PC-3 (cell line): ENCODE results near the gene DCLK1. TPM values are rescaled to one million over a fixed set of nuclear protein-coding genes. Genes with fewer than 3 reads are reported as not detected.

Experiments
- ATAC-seq: fragments of 200-7000 bp; cut with Tn5 transposase; 2 replicates; pipeline ENCODE4 v1.9.1; 2020; ENCODE audit warnings: mild to moderate bottlenecking, moderate library complexity
- BruUV-seq: library from RNA; stranded (reverse); fragments of 400-500 nt; replicated peaks from 2 replicates; lab custom pipeline; 2021; lab: Mats Ljungman, UMichigan
- CTCF ChIA-PET: fragments of 300-600 bp; sonication (Branson Sonifier 250); formaldehyde crosslinking; loops from one replicate; lab custom pipeline; 2022; ENCODE audit warnings: antibody characterized with exemption; lab: Charles Lee
- POLR2A ChIA-PET: fragments of 300-600 bp; sonication (Branson Sonifier 250); formaldehyde crosslinking; loops from one replicate; lab custom pipeline; 2022; ENCODE audit warnings: antibody characterized with exemption; ENCODE audit not compliant: unreplicated experiment; lab: Charles Lee
- DNase-seq: peaks from one replicate; pipeline ENCODE4 v3.0.0-alpha.2; 2015
- H2AFZ ChIP-seq: fragments of 300-600 bp; sonication (generic); 2 replicates; pipeline ENCODE4 v1.6.0; 2016; ENCODE audit warnings: antibody characterized with exemption, low read length
- H3F3A ChIP-seq: fragments of 300-600 bp; sonication (generic); one replicate; pipeline ENCODE4 v1.6.0; 2017; ENCODE audit warnings: antibody characterized with exemption, low read length, control low read depth, mild to moderate bottlenecking; ENCODE audit not compliant: unreplicated experiment
- H3K27ac ChIP-seq: fragments of 300-600 bp; sonication (generic); 2 replicates; pipeline ENCODE4 v1.5.1; 2016; ENCODE audit warnings: mild to moderate bottlenecking, low read length
- H3K27me3 ChIP-seq: fragments of 300-600 bp; sonication (generic); 2 replicates; pipeline ENCODE4 v1.6.1; 2016; ENCODE audit warnings: low read length, mixed read lengths
- H3K36me3 ChIP-seq: fragments of 300-600 bp; sonication (generic); 2 replicates; pipeline ENCODE4 v1.6.1; 2016; ENCODE audit warnings: low read depth, mixed run types, low read length, mixed read lengths
- H3K4me1 ChIP-seq: fragments of 300-600 bp; sonication (generic); 2 replicates; pipeline ENCODE4 v1.5.1; 2016; ENCODE audit warnings: low read length; ENCODE audit not compliant: insufficient read depth
- H3K4me2 ChIP-seq: fragments of 300-600 bp; sonication (generic); 2 replicates; pipeline ENCODE4 v1.6.0; 2016; ENCODE audit warnings: low read length
- H3K4me3 ChIP-seq: fragments of 300-600 bp; sonication (generic); 2 replicates; pipeline ENCODE4 v1.5.1; 2016; ENCODE audit warnings: mild to moderate bottlenecking, low read length, mixed read lengths
- H3K79me2 ChIP-seq: fragments of 300-600 bp; sonication (generic); 2 replicates; pipeline ENCODE4 v1.6.1; 2017; ENCODE audit warnings: low read length, mixed read lengths
- H3K9ac ChIP-seq: fragments of 300-600 bp; sonication (generic); 2 replicates; pipeline ENCODE4 v1.6.0; 2016; ENCODE audit warnings: mild to moderate bottlenecking, low read length
- H3K9me2 ChIP-seq: fragments of 300-600 bp; sonication (generic); replicated peaks from 2 replicates; pipeline ENCODE4 v1.6.1; 2016; ENCODE audit warnings: mixed run types, low read length, mixed read lengths
- H3K9me3 ChIP-seq: fragments of 300-600 bp; sonication (generic); 2 replicates; pipeline ENCODE4 v1.6.1; 2016; ENCODE audit warnings: low read length, mixed read lengths
- H4K20me1 ChIP-seq: fragments of 300-600 bp; sonication (generic); 2 replicates; pipeline ENCODE4 v1.6.1; 2016; ENCODE audit warnings: low read length, mixed read lengths
- EZH2 ChIP-seq: fragments of 300-600 bp; sonication (generic); IDR thresholded peaks from one replicate; pipeline ENCODE4 v1.6.1; 2017; ENCODE audit warnings: antibody characterized with exemption, mild to moderate bottlenecking, low read length; ENCODE audit not compliant: unreplicated experiment
- EZH2phosphoT487 ChIP-seq: fragments of 300-600 bp; sonication (generic); IDR thresholded peaks from 2 replicates; pipeline ENCODE4 v1.6.1; 2018; ENCODE audit warnings: mild to moderate bottlenecking, antibody characterized with exemption, low read length, borderline replicate concordance
- intact Hi-C: fragments of 100-400 bp; cut with micrococcal nuclease; formaldehyde crosslinking; loops from 2 replicates; pipeline ENCODE4 v1.9.0; 2023
- total RNA-seq: library from RNA; depleted of rRNA; stranded (reverse); fragments of >200 nt; gene quantifications from 2 replicates; pipeline ENCODE4 v1.2.3, GENCODE V29; 2014
- TF ChIP-seq, protein P1 (sequence below): fragments of 300-600 bp; sonication (generic); conservative IDR thresholded peaks from 2 replicates; pipeline ENCODE4 v1.5.1; 2017; ENCODE audit warnings: antibody characterized with exemption, low read depth, mild to moderate bottlenecking, low read length

Gene DCLK1
- total RNA-seq, 1 experiment from 2014 or later = not detected

DNA sequence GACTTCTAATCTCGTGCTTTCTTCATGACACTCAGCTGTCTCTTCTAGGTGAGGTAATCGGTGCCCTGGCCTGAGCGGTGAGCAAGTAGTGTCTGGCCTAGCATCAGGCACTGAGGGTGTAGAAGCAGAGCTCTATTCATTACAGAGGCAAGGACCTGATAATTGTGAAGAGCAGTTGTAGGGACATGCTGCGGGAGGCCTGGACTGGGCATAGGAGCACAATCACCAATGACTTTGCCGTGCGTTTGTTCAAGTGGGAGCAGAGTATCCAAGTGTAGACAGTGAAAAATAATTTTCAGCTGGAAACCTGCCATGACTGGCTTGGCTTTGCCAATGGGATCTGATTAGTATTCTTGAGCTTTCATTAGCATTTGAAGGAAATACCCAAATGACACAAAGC is 32.1 kb upstream of the DCLK1 start:
- intact Hi-C loops = no loop called here
- no peaks in the 10 kb centered on the region for H3K9me2 ChIP-seq
- H3K4me2 ChIP-seq = no peak overlapping the region
- no peaks in the 10 kb centered on the region for H3K36me3 ChIP-seq
- H2AFZ ChIP-seq = no peak overlapping the region
- CTCF ChIA-PET = no interaction called here
- TF ChIP-seq EZH2 (no peak), EZH2phosphoT487 (no peak)
- TF ChIP-seq, protein P1, sequence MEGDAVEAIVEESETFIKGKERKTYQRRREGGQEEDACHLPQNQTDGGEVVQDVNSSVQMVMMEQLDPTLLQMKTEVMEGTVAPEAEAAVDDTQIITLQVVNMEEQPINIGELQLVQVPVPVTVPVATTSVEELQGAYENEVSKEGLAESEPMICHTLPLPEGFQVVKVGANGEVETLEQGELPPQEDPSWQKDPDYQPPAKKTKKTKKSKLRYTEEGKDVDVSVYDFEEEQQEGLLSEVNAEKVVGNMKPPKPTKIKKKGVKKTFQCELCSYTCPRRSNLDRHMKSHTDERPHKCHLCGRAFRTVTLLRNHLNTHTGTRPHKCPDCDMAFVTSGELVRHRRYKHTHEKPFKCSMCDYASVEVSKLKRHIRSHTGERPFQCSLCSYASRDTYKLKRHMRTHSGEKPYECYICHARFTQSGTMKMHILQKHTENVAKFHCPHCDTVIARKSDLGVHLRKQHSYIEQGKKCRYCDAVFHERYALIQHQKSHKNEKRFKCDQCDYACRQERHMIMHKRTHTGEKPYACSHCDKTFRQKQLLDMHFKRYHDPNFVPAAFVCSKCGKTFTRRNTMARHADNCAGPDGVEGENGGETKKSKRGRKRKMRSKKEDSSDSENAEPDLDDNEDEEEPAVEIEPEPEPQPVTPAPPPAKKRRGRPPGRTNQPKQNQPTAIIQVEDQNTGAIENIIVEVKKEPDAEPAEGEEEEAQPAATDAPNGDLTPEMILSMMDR = no peak
- ATAC-seq = no peak
- no peak for DNase-seq
- H4K20me1 ChIP-seq = no peaks in the 10 kb centered on the region
- no peaks in the 10 kb centered on the region for H3K9me3 ChIP-seq
- POLR2A ChIA-PET = no interaction called here
- H3K27me3 ChIP-seq = peaks cover 3% of the 10 kb centered on the region; the same call in 1 of the 2 replicates
- no peak overlapping the region for H3K27ac ChIP-seq
- H3K4me1 ChIP-seq = 0 out of 2 replicates have a peak, but pooled peaks cover 2% of the 10 kb centered on the region
- no peak overlapping the region for H3K4me3 ChIP-seq
- H3F3A ChIP-seq = no peaks in the 10 kb centered on the region
- H3K79me2 ChIP-seq = no peaks in the 10 kb centered on the region
- BruUV-seq = no TSS peak
- H3K9ac ChIP-seq = no peak overlapping the region

DNA sequence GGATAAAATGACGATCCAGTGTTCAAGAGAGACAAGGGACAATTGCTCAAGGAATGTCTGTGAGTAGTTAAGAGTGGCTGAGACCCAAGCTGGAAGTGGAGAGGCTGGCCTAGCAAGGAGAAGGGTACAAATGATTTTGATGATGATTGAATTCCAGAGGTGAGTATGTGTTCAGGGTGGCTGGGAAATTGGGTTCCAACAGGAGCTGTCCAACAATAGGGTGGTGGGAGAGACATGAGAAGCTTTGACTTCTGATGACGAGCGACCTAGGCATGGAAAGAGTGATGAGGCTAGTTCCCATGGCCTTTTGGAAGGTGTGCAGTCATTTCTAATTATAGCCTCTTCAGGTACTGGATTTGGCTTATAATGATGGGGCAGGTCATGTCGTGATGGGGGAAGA is 29.1 kb upstream of the DCLK1 start:
- no peaks in the 10 kb centered on the region for H3K9me3 ChIP-seq
- 0 out of 2 replicates have a peak, but pooled peaks cover 2% of the 10 kb centered on the region for H3K4me1 ChIP-seq
- H2AFZ ChIP-seq = no peak overlapping the region
- H3K36me3 ChIP-seq = no peaks in the 10 kb centered on the region
- ChIA-PET CTCF (no interaction called here), POLR2A (no interaction called here)
- H3K27ac ChIP-seq = no peak overlapping the region
- H3K9ac ChIP-seq = no peak overlapping the region
- no peaks in the 10 kb centered on the region for H3K79me2 ChIP-seq
- BruUV-seq = no TSS peak
- H3K4me3 ChIP-seq = no peak overlapping the region
- intact Hi-C loops = no loop called here
- no peaks in the 10 kb centered on the region for H3K9me2 ChIP-seq
- DNase-seq (no peak), ATAC-seq (no peak)
- H4K20me1 ChIP-seq = no peaks in the 10 kb centered on the region
- TF ChIP-seq EZH2 (no peak), EZH2phosphoT487 (no peak)
- TF ChIP-seq, protein P1 = no peak
- no peaks in the 10 kb centered on the region for H3F3A ChIP-seq
- no peak overlapping the region for H3K4me2 ChIP-seq
- H3K27me3 ChIP-seq = 0 out of 2 replicates have a peak, but pooled peaks cover 3% of the 10 kb centered on the region

DNA sequence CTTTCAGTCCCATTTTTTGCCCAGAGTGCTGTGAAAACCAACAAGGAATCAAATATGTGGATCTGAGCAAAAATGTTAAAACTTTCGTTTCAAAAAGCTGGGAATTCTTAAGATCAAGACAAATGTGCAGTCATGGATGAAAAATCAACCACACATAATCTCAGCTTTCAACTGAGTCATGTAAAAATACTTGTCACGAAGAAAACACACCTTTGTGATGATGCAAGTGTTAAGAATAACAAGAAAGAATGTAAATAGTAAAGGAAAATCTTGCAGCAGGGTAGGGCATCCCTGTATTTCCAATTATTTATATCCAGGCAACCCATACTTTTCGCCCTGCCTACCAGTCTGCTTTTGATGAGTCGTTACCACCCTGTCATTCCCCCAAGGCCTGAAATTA is 27.4 kb upstream of the DCLK1 start:
- H3F3A ChIP-seq = no peaks in the 10 kb centered on the region
- H3K27me3 ChIP-seq = 0 out of 2 replicates have a peak, but pooled peaks cover 3% of the 10 kb centered on the region
- H3K9me2 ChIP-seq = no peaks in the 10 kb centered on the region
- TF ChIP-seq, protein P1 = no peak
- TF ChIP-seq EZH2phosphoT487 = no peak
- no peak overlapping the region for H2AFZ ChIP-seq
- intact Hi-C loops = no loop called here
- H3K9me3 ChIP-seq = no peaks in the 10 kb centered on the region
- H3K4me1 ChIP-seq = 0 out of 2 replicates have a peak, but pooled peaks cover 2% of the 10 kb centered on the region
- no peak overlapping the region for H3K9ac ChIP-seq
- H3K79me2 ChIP-seq = no peaks in the 10 kb centered on the region
- no peak overlapping the region for H3K4me2 ChIP-seq
- no peaks in the 10 kb centered on the region for H3K36me3 ChIP-seq
- DNase-seq (peak; percentile 29), ATAC-seq (no peak)
- ChIA-PET CTCF (no interaction called here), POLR2A (no interaction called here)
- H3K4me3 ChIP-seq = no peak overlapping the region
- no TSS peak for BruUV-seq
- no peaks in the 10 kb centered on the region for H4K20me1 ChIP-seq
- no peak overlapping the region for H3K27ac ChIP-seq
